Posterior cingulate gyrus (tissue), 11 donors: ENCODE measurements around the gene FGFBP3.
"Not testable (repeated sequence)": the region's sequence is repeated elsewhere in the genome, so short reads cannot be mapped to it uniquely, and the experiment has no call there.

Source experiments
- DNase-seq, 10 donors: peaks; one replicate each; pipeline versions ENCODE4 v3.0.0 to v3.0.0-alpha.2; 2020 to 2021; ENCODE audit warnings: mixed read lengths in 3 of 10
- intact Hi-C: fragments of 100-400 bp; cut with DNase I; formaldehyde crosslinking; loops from one replicate; pipeline ENCODE4 v1.15.1; 2023

Gene FGFBP3

DNA sequence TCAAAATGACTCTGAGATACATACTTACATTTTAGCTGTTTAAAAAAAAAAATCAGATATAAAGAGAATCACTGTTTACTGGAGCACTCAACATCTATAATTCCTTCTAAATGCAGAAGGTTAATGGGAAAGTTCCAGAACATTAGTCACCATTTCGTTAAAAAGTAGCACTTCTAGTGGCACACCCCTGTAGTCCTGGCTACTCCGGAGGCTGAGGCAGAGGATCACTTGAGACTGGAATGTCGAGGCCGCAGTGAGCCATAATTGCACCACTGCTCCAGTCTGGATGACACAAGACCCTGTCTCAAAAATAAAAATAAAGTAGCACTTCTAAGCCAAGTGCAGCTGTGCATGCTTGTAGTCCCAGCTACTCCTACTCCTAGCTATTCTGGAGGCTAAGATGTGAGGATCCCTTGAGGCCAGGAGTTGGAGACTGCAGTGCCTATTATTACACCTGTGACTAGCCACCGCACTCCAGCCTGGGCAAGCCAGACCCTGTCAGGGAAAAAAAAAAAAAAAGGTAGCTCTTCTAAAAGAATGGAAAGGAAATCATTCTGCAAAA, 2.2 kb downstream of the FGFBP3 start:
- intact Hi-C loops, result loop anchor here (10.0 kb wide), 2 partner anchors 102 to 272 kb away; partner anchors contain the start of gene PPP1R3C
- DNase-seq, result no peak

DNA sequence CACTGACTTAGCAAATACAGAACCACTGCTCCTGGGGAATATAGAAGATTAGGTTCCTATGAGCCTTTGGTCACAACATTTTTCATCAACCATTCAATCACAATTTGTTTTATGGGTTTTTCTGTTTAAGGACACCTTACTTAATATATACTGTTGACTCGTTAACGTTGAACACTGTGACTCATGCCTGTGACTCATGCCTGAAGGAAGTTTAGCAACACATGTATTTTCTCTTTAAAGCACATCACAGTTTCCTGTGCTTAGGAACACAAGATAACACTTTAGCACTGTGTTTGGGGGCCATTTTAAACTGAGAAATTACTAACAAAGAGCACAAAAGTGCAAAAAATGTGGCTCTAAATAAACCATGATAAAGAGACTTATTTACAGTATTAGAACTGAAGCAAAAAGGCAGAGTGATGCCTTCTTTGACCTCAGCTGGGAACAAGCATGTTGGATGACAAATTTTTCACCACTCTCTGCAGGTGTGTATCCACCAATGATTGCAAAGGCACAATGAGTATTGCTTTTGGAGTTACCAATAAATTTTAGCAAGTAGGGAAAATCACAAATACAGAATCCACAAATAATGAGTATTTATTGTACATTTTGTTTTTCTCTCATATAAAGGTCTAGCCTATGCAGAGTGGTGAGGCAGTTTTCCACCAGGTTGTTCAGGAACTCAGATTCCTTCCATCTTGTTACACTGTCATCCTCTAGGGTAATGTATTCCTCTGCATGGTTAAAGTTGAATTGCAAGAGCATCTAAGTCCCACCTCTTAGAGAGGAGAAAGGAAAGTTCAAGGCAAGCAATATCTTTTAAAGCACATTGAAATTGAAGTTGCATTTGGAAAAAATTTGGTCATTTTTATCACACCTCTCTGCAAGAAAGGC, 7.3 kb downstream of the FGFBP3 start:
- DNase-seq, result no peak
- intact Hi-C loops, result loop anchor here (10.0 kb wide), 2 partner anchors 97 to 267 kb away; partner anchors contain the start of gene PPP1R3C

DNA sequence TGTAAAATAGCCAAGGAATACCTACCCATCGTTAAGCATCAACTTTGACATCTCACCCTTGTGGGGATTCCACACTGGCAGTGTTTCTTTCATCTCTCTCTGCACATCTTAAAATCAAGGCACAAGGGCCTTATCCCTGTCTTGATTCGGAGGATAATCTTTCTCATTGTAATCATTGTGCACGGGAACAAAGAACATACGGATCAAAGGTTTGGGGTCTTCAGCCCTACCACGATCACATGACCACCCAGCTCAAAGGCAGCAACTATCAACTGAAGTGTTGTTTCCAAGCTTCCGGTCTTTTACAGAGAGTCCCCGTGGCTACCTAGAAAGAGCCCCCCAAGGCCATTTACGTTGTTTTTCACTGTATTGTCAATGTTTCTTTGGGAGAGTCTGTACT, 11.9 kb downstream of the FGFBP3 start:
- no peak for DNase-seq
- intact Hi-C loops, result no loop called here

GRCh38 chr10:91896212-91896756, 13.0 kb downstream of the FGFBP3 start:
- intact Hi-C loops, result no loop called here
- no peak for DNase-seq

DNA sequence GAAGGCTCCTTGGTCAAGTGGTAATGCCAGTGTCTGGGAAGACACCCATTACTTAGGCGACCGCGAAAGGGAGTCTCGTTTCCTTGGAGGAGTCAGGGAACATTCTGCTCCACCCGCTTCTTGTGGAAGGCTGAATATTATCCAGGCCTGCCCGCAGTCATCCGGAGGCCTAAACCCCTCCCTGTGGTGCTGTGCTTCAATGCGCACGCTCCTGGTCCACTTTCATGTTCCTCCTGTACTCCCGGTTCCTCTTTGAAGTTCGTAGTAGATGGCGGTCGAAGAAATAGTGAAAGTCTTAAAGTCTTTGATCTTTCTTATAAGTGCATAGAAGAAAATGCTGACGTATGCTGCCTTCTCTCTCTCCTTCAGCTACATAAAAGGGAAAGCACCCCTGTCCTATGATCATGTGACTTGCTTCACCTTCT, 15.0 kb downstream of the FGFBP3 start:
- intact Hi-C loops, DNase-seq: not testable (repeated sequence)

GRCh38 chr10:91893051-91893450, 16.2 kb downstream of the FGFBP3 start:
- no peak for DNase-seq
- intact Hi-C loops, result no loop called here

GRCh38 chr10:91891125-91892001, 17.9 kb downstream of the FGFBP3 start:
- intact Hi-C loops, result no loop called here
- no peak for DNase-seq

DNA sequence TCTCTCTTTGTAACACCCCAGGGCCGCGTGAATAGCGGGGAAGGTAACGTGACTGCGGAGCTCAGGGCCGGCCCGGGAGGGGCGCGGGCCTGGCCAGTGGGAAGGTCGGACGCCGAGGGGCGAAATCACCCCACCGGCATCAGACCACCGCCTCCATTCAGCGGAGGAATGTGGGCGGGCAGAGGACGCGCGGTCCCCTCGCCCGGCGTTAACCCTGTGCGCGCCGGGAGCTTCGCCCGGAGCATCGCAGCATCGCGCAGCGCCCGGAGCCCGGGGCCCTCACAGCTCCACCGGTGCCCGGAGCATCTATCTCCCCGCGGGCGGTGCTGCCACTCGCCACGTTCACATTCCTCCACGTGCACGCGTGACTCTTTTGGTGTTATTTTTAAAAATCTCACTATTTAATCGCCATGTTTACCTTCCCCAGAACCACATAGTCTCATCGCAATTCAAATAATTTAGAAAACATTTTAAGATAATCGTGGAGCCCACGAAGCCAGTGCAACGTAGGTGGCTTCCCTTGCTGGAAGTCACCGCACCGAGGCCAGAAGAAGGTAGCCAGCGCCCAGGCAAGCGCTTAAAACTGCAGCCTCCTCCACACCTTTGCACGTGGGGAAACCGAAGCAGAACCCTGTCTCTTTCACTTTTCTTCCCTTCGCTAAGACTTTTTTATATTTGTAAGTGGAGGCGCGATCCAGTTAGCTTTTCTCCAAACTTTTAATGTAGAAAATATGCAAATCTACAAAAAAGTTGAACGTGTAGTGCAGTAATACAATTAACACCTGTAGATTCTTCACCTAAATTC, 21.8 kb downstream of the FGFBP3 start:
- intact Hi-C loops, result no loop called here
- peak; percentile 33 to 92 (median 54) for DNase-seq

GRCh38 chr10:91886954-91887271, 22.4 kb downstream of the FGFBP3 start:
- DNase-seq, result no peak
- intact Hi-C loops, result no loop called here

GRCh38 chr10:91885362-91886079, 23.8 kb downstream of the FGFBP3 start:
- intact Hi-C loops, result no loop called here

GRCh38 chr10:91884536-91884935, 24.8 kb downstream of the FGFBP3 start:
- no peak for DNase-seq
- intact Hi-C loops, result no loop called here

More at GRCh38 chr10:91885362-91886079, 23.8 kb downstream of the FGFBP3 start:
- DNase-seq, result no peak

DNA sequence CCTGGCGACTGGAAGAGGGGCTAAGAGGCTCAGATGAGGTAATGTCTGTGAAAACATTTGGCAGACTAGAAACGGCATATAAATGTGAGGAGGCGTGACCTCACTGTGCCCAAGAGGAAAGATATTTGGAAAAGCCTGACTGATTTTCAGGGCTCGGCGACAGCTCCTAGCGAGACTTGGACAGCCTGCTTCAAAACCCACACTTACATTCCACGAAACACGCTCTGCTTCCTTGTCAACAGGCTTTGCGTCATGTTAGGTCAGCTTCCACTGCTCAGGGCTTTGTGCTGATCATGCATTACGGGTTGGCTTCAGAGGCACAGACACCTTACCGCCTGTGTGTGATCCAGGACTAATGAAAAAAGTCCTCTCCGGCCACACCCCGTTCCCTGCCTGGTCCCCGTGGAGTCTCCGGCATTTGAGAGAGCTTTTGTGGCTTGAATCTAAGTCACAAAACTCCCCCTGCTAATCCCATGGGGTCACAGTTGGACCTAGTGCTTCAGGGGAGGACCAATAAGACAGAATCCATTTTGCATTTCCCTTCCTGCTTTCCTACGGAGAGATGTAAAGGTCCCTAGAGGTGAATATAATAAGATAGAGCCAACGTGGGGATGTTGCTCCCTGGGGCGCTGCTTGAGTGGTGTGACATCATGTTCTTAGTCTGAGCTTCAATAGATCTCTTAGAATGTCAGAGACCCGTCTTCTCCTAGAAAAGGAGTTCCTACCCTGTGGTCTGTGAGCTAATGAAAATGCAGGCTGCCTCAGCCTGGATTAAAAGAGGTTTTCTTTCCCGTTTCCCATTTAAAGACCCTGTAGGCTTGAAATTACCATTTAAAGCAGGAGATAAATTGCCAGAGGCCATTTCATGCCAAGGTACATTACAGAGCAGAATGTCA, 25.5 kb downstream of the FGFBP3 start:
- DNase-seq, result peak in 1 of 10 donors; percentile 82
- intact Hi-C loops, result no loop called here

DNA sequence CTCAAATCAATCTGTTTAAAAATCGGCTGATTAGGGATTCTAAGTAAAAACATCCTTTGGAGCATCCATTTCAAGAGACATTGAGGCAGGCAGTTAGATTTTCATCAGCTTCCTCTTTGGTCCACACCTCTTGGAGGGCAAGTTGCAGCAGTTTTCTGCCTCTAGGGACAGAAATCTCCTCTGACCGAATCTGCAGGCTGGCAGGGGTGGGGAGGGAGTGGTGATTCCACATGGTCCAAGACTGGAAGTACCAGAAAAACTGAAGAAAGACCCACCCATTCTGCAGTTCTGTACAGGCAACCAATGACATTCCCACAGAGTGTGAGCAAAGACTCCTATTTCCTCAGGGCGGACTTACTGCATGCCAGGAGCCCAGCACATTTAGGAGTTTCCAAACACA, 29.0 kb downstream of the FGFBP3 start:
- DNase-seq, result no peak
- intact Hi-C loops, result no loop called here

DNA sequence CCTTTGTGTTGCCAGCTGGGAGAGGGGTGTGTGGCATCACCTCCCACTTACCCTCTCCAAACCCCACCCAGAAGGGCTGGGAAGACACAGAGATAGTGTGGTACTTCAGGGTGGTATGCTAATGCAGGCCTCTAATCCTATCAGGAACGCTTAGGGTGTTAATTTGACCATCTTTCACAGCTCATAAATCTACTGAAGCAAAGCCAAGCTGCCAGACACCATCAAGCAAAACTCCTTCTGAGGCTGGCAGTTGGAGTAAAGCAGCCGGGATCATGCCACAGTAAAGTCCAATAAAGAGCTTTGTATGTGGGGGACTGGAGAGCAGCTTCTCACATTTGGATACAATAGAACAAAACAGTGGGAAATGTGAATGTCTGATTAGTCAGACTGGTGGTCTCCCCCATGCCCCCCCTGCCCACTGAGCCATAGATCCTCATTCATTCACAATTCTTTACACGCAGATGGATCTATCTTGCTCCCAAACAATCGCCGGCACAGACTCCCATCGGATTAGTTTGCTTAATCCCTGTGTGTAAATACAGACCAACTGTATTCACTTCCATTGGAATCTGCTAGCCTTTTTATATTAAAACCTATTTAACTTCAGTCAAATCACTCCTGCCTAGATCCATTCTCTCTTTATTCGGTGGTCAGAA, 29.6 kb downstream of the FGFBP3 start:
- intact Hi-C loops, result no loop called here
- no peak for DNase-seq

GRCh38 chr10:91875779-91876178, 33.5 kb downstream of the FGFBP3 start:
- intact Hi-C loops, result no loop called here
- no peak for DNase-seq

DNA sequence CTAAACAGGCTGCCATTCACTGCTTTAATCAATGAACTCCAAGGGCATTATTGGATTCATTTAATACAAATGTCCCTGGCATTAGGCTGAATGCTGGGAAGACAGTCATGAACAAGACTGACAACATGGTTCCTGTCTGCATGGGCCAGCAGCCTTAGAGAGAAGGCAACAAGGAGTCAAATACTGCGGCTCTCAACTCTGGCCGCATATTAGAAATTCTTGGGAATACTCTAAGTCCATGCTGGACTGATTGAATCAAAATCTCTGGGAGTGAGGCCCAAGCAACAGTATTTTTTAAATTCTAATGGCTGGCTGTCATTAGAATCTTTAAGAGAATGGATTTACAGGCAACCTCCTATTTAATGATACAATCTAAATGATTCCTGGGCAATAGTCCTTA, 34.1 kb downstream of the FGFBP3 start:
- intact Hi-C loops, result no loop called here
- DNase-seq, result no peak

DNA sequence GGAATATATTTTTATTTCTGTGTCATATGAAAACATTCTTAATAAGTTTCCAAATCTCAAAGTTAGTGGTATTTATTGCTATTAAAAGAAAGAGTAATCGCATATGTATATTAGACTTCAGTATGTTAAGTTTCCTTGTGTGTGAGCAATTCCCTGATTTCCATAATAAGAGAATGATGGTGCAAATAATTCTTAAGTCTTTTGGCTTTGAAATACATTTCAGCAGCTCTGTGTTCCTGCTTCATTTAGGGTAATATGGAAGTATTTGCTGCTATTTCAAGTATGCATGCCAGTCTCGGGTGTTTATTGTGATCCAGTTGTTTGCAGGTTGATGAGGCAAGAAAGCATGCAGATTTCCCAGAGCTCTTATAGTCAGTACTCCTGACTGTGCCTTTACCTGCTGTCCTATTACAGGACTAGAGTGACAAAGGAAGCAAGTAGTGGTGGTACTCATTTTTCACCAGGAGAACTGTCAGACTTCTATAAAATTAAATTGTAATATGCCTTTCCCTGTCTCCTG, 43.7 kb downstream of the FGFBP3 start:
- DNase-seq, result no peak
- intact Hi-C loops, result no loop called here

- no peak for DNase-seq
- intact Hi-C loops, result no loop called here
Measured at GRCh38 chr10:91864744-91865143, 44.5 kb downstream of the FGFBP3 start.
